BLaER1 (cell line): ENCODE results near the gene TATDN3.
"Not testable (repeated sequence)": the region's sequence is repeated elsewhere in the genome, so short reads cannot be mapped to it uniquely, and the experiment has no call there.

ENCODE experiments used
- H3K27ac ChIP-seq: shearing (Covaris generic); formaldehyde crosslinking; 2 replicates; pipeline ENCODE4 v1.8.1; 2022
- H3K27me3 ChIP-seq: shearing (Covaris generic); formaldehyde crosslinking; 2 replicates; pipeline ENCODE4 v1.8.1; 2022
- H3K36me3 ChIP-seq: shearing (Covaris generic); formaldehyde crosslinking; 2 replicates; pipeline ENCODE4 v1.8.1; 2022
- H3K4me1 ChIP-seq: shearing (Covaris generic); formaldehyde crosslinking; 2 replicates; pipeline ENCODE4 v1.8.1; 2022
- H3K4me2 ChIP-seq: shearing (Covaris generic); formaldehyde crosslinking; 2 replicates; pipeline ENCODE4 v1.8.1; 2022
- H3K4me3 ChIP-seq: shearing (Covaris generic); formaldehyde crosslinking; 2 replicates; pipeline ENCODE4 v1.8.1; 2022
- H3K9ac ChIP-seq: shearing (Covaris generic); formaldehyde crosslinking; 2 replicates; pipeline ENCODE4 v1.8.1; 2022
- H3K9me3 ChIP-seq: shearing (Covaris generic); formaldehyde crosslinking; 2 replicates; pipeline ENCODE4 v1.8.1; 2022
- H4K20me1 ChIP-seq: shearing (Covaris generic); formaldehyde crosslinking; 2 replicates; pipeline ENCODE4 v1.8.1; 2022
- Cebpa-rat ChIP-seq: shearing (Covaris generic); IDR thresholded peaks from 2 replicates; pipeline ENCODE4 v1.8.1; 2022

TATDN3 gene

DNA sequence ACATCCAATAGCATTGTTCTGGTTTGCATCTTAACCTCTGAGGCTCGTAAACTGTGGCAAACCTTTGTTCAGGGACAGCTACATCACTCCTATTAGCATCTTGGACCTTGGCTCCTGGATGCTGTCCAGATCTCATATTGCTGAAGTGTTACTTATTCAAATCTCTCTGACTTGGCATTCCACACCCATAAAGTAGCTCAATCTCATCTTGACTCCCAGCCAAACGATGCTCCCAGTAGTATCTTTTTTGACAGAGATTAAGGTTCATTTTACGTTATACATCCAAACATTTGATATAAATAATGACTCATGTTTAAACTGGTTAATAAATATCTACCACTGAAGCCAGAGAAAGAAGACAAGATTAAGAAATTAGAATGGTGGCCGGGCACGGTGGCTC is 62.0 kb downstream of the TATDN3 start:
- Histone ChIP-seq H3K27ac (no peak overlapping the region), H3K4me1 (peaks cover 13% of the 10 kb centered on the region), H3K4me2 (no peak overlapping the region), H3K9me3 (no peaks in the 10 kb centered on the region; the same call in 1 of the 2 replicates), H3K4me3 (no peak overlapping the region), H3K9ac (no peak overlapping the region), H3K36me3 (peaks cover 6% of the 10 kb centered on the region; the same call in 1 of the 2 replicates), H4K20me1 (0 out of 2 replicates have a peak, but pooled peaks cover under 1% of the 10 kb centered on the region), H3K27me3 (no peaks in the 10 kb centered on the region)
- TF ChIP-seq Cebpa-rat, result no peak

DNA sequence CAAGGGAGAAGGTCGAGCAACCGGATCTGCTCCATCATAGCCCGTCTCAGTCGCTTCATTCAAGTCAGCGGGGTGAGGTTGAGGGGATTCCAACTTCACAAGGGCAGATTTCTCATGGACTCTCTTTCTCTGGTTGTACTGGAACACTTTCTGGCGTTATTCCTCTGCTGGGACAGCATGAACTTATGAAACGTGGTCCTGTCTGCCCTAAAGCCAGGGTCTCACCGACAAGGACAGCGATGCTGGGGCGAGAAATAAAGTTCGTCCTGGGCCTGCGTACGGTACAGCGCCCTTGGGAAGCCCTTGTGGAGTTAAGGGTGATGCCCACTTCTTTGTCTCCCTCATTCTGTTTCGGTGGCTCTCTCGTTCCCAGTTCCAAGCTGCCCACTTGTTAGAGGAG is 65.1 kb downstream of the TATDN3 start:
- peak overlapping the region; percentile 91; the same call in 1 of the 2 replicates for H3K9ac ChIP-seq
- peaks cover 24% of the 10 kb centered on the region for H4K20me1 ChIP-seq
- peaks cover 40% of the 10 kb centered on the region for H3K4me1 ChIP-seq
- no peak overlapping the region for H3K27ac ChIP-seq
- H3K9me3 ChIP-seq, result peaks cover 11% of the 10 kb centered on the region
- peak overlapping the region; percentile 90 for H3K4me3 ChIP-seq
- peaks cover 17% of the 10 kb centered on the region for H3K36me3 ChIP-seq
- no peaks in the 10 kb centered on the region for H3K27me3 ChIP-seq
- no peak for TF ChIP-seq Cebpa-rat
- H3K4me2 ChIP-seq, result peak overlapping the region; percentile 78

DNA sequence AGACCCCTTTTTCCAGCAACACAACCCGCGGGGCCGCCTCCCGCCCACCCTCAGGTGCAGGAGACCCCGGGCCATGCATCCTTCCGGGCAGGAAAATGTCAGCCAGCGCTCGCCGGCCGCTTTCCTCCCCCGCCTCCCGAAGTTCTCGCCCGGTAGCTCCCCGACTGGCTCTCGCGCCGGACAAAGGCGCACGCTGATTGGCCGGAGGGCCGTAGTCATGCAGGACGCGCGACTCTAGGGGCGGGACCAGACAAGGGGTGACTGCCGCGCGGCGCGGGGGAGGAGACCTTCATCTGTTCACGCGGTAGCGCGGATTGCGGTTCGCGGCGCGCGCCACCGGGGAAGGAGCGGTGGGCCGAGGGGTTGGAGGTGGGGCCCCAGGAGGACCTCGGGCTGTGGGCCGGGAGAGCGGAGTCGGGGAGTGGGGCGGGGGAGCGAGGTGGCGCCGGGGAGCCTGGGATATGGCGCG is 66.3 kb downstream of the TATDN3 start, which contains the start of gene FLVCR1:
Gene FLVCR1 (plus strand): TSS at position 284 of the 469 bp plus-strand sequence. CDS start 178 bp downstream, at position 462.
- Histone ChIP-seq H3K9me3 (peaks cover 12% of the 10 kb centered on the region; the same call in 1 of the 2 replicates), H3K9ac (peak within 1 kb of the TSS; percentile 91), H3K27ac (peak within 1 kb of the TSS; percentile 86), H3K4me3 (peak within 1 kb of the TSS; percentile 90), H3K27me3 (no peaks in the 10 kb centered on the region), H3K4me1 (peaks cover 40% of the 10 kb centered on the region), H4K20me1 (peaks cover 25% of the 10 kb centered on the region), H3K36me3 (peaks cover 22% of the 10 kb centered on the region), H3K4me2 (peak within 1 kb of the TSS; percentile 96)
- no peak for TF ChIP-seq Cebpa-rat

DNA sequence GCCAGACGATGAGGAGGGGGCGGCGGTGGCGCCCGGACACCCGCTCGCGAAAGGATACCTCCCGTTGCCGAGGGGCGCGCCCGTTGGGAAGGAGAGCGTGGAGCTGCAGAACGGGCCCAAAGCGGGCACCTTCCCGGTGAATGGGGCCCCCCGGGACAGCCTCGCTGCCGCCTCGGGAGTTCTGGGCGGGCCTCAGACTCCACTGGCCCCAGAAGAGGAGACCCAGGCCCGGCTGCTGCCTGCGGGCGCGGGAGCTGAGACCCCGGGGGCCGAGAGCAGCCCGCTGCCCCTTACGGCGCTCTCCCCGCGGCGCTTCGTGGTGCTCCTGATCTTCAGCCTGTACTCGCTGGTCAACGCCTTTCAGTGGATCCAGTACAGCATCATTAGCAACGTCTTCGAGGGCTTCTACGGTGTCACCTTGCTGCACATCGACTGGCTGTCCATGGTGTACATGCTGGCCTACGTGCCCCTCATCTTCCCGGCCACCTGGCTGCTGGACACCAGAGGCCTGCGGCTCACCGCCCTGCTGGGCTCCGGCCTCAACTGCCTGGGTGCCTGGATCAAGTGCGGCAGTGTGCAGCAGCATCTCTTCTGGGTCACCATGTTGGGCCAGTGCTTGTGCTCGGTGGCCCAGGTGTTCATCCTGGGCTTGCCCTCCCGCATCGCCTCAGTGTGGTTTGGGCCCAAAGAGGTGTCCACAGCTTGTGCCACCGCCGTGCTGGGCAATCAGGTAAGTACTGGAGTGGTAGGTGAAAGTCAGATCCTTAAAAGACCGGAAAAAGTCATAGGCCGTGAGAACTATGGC is 67.0 kb downstream of the TATDN3 start:
- Histone ChIP-seq H3K36me3 (peaks cover 22% of the 10 kb centered on the region), H3K4me1 (peaks cover 40% of the 10 kb centered on the region), H4K20me1 (peaks cover 32% of the 10 kb centered on the region), H3K4me3 (peak overlapping the region; percentile 90), H3K27ac (peak overlapping the region; percentile 86), H3K9ac (peak overlapping the region; percentile 91), H3K4me2 (peak overlapping the region; percentile 96), H3K9me3 (peaks cover 12% of the 10 kb centered on the region; the same call in 1 of the 2 replicates), H3K27me3 (no peaks in the 10 kb centered on the region)
- TF ChIP-seq Cebpa-rat, result no peak

DNA sequence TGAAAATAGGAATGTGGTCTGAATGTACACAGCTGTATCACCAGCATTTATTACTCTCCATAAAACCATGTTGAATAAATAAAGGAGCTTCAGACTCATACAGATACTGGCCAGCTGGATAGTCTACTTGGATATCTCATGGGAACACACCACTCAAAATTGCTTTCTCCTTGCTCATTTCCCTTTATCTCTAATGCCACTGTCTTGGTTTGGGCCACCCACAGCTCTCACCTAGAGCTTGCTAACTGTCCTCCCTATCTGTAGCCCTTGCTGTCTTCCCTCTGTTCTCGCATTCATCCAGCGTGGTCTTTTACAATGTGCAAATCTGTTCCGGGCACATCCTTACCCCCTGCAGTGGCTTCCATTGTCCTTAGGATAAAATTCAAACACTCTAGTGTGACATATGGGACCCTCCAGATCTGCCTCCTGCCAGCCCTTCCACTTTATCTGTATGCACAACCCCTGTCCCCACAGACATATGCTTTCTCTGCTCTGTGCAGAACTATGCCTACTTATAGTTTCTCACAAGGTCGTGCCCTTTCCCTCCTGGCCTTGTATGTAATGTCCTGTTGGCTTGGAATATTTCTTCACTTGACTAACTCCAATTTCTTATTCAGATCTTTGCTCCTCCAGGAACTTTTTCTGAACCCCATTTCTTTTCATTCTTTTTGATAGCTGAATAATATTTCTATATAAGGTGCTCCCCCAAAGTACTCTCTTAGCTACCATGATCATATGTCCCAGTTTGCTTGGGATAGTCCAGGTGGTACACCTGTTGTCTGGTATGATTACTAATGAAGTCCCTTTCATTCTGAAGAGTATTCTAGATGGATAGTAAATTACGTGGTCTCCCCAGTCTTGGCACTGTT is 69.3 kb downstream of the TATDN3 start:
- H3K9me3 ChIP-seq, result peaks cover 12% of the 10 kb centered on the region; the same call in 1 of the 2 replicates
- peaks cover 36% of the 10 kb centered on the region for H3K36me3 ChIP-seq
- peaks cover 40% of the 10 kb centered on the region for H3K4me1 ChIP-seq
- peaks cover 38% of the 10 kb centered on the region for H4K20me1 ChIP-seq
- H3K27ac ChIP-seq, result no peak overlapping the region
- peak overlapping the region; percentile 96 for H3K4me2 ChIP-seq
- no peak overlapping the region for H3K9ac ChIP-seq
- H3K27me3 ChIP-seq, result no peaks in the 10 kb centered on the region
- no peak for TF ChIP-seq Cebpa-rat
- peak overlapping the region; percentile 90; the same call in 1 of the 2 replicates for H3K4me3 ChIP-seq

DNA sequence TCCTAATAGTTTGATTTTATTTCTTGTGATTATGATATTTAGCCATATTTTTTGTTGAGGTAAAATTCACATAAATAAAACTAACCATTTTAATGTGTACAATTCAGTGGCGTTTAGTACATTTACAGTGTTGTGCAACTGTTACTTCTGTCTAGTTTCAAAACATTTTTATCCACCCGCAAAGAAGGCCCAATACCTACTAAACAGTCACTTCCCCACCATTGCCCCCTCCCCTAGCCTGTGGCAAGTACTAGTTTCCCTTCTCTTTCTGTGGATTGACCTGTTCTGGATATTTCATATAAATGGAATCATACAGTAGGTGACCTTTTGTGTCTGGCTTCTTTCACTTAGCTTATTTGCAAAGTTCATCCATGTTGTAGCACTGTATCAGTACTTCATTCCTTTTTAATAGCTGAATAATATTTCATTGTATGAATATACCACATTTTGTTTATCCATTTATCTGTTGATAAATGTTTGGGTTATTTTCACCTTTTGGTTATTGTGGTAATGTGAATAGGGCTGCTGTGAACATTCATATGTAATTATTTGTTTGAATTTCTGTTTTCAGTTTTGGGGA is 70.5 kb downstream of the TATDN3 start:
- H4K20me1 ChIP-seq, result peaks cover 38% of the 10 kb centered on the region
- peaks cover 12% of the 10 kb centered on the region; the same call in 1 of the 2 replicates for H3K9me3 ChIP-seq
- TF ChIP-seq Cebpa-rat, result no peak
- peaks cover 36% of the 10 kb centered on the region for H3K36me3 ChIP-seq
- H3K27me3 ChIP-seq, result no peaks in the 10 kb centered on the region
- 0 out of 2 replicates have a peak overlapping the region, but pooled peaks have one; percentile 96 for H3K4me2 ChIP-seq
- H3K4me3 ChIP-seq, result no peak overlapping the region
- H3K27ac ChIP-seq, result no peak overlapping the region
- H3K4me1 ChIP-seq, result peaks cover 30% of the 10 kb centered on the region
- no peak overlapping the region for H3K9ac ChIP-seq

DNA sequence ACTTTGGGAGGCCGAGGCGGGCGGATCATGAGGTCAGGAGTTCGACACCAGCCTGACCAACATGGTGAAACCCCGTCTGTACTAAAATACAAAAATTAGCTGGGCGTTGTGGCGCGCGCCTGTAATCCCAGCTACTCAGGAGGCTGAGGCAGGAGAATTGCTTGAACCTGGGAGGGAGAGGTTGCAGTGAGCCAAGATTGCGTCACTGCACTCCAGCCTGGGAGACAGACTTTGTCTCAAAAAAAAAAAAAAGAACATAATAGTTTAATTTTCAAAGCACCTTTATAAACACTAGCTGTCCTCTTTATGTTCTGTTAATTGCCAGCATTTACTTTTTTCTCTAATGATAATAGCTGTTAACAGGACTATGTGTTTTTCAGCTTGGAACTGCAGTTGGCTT is 71.7 kb downstream of the TATDN3 start:
- peaks cover 38% of the 10 kb centered on the region for H4K20me1 ChIP-seq
- peaks cover 12% of the 10 kb centered on the region; the same call in 1 of the 2 replicates for H3K9me3 ChIP-seq
- not testable (repeated sequence) for H3K4me3 ChIP-seq, H3K27me3 ChIP-seq, H3K9ac ChIP-seq, H3K27ac ChIP-seq, H3K4me2 ChIP-seq
- H3K36me3 ChIP-seq, result peaks cover 41% of the 10 kb centered on the region
- peaks cover 28% of the 10 kb centered on the region for H3K4me1 ChIP-seq

DNA sequence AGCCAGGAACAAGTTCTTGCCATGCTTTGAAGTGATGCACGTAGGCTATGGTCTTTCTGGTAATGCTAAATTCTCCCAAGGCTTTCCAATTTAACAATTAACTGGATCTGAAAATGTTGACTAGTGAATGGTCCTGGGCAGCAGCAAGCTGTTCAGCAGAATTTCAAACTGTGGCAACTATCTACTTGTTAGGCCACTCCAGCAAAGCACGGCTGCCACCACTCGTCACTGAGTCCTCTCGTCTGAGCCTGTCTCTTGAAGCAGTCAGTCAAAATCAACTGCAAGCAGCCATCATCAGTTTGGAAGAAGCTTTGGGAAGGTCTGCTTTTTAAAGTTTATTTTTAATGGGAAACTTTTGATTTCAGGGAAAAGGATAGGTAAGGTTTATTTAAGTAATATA is 72.5 kb downstream of the TATDN3 start:
- TF ChIP-seq Cebpa-rat, result no peak
- Histone ChIP-seq H3K4me1 (peaks cover 22% of the 10 kb centered on the region), H3K36me3 (peaks cover 45% of the 10 kb centered on the region), H4K20me1 (peaks cover 33% of the 10 kb centered on the region), H3K9me3 (peaks cover 12% of the 10 kb centered on the region; the same call in 1 of the 2 replicates), H3K27me3 (no peaks in the 10 kb centered on the region), H3K4me3 (no peak overlapping the region), H3K27ac (no peak overlapping the region), H3K4me2 (no peak overlapping the region), H3K9ac (no peak overlapping the region)
